A549 (cell line): Measurements from ENCODE around the gene ERN1. TPM values are rescaled to one million over a fixed set of nuclear protein-coding genes. Genes with fewer than 3 reads are reported as not detected.

Experiments used
- BHLHE40 ChIP-seq: IDR thresholded peaks from 2 replicates; pipeline ENCODE4 v1.6.1; 2012; ENCODE audit warnings: low read depth, low read length, inconsistent platforms
- CBX2 ChIP-seq: fragments of 200-600 bp; sonication (generic); IDR thresholded peaks from 2 replicates; pipeline ENCODE4 v1.6.1; 2016; ENCODE audit warnings: low read depth, mild to moderate bottlenecking, borderline replicate concordance
- EHF ChIP-seq: fragments of 250-450 bp; sonication (Bioruptor Pico); IDR thresholded peaks from 2 replicates; pipeline ENCODE4 v1.5.0; 2020; ENCODE audit warnings: mild to moderate bottlenecking
- ESRRA ChIP-seq: fragments of 150-350 bp; IDR thresholded peaks from 2 replicates; pipeline ENCODE4 v1.6.1; 2014; ENCODE audit warnings: mild to moderate bottlenecking, low read length, borderline replicate concordance
- GATA3 ChIP-seq: IDR thresholded peaks from 2 replicates; pipeline ENCODE4 v1.6.1; 2012; ENCODE audit warnings: borderline replicate concordance
- HDAC2 ChIP-seq: fragments of 200-600 bp; sonication (generic); IDR thresholded peaks from 2 replicates; pipeline ENCODE4 v1.6.1; 2016
- HOXB13 ChIP-seq: fragments of 250-450 bp; sonication (Bioruptor Pico); IDR thresholded peaks from 2 replicates; pipeline ENCODE4 v1.5.0; 2020; ENCODE audit warnings: low read depth, mild to moderate bottlenecking, moderate library complexity
- JUNB ChIP-seq: fragments of >200 bp; sonication (Bioruptor Twin); formaldehyde crosslinking; IDR thresholded peaks from 2 replicates; pipeline ENCODE4 v1.6.1; 2016
- KDM5A ChIP-seq: fragments of 200-600 bp; sonication (generic); IDR thresholded peaks from 2 replicates; pipeline ENCODE4 v1.6.1; 2016; ENCODE audit warnings: antibody characterized with exemption, mild to moderate bottlenecking
- MYC ChIP-seq: IDR thresholded peaks from 2 replicates; pipeline ENCODE4 v1.6.1; 2012; ENCODE audit warnings: mild to moderate bottlenecking, inconsistent platforms, low read length, improper control_type of control experiment, borderline replicate concordance
- NR3C1 ChIP-seq: fragments of >200 bp; sonication (Bioruptor Twin); formaldehyde crosslinking; IDR thresholded peaks from 3 replicates; pipeline ENCODE4 v1.6.1; 2017
- PHF8 ChIP-seq: fragments of 200-600 bp; sonication (generic); IDR thresholded peaks from 2 replicates; pipeline ENCODE4 v1.6.1; 2016; ENCODE audit warnings: low read depth, mild to moderate bottlenecking, antibody characterized with exemption, moderate library complexity, borderline replicate concordance
- RAD21 ChIP-seq, 2 experiments: fragments of >200 bp in 1 of 2; sonication (Bioruptor Twin) in 1 of 2; formaldehyde crosslinking in 1 of 2; IDR thresholded peaks in 1 of 2; conservative IDR thresholded peaks in 1 of 2; 2 replicates in 1 of 2; 3 replicates in 1 of 2; pipeline ENCODE4 v1.6.1; 2012 to 2018; ENCODE audit warnings: inconsistent platforms in 1 of 2
- RARB ChIP-seq: fragments of 250-450 bp; sonication (Bioruptor Pico); IDR thresholded peaks from 2 replicates; pipeline ENCODE4 v1.8.0; 2021; ENCODE audit warnings: mild to moderate bottlenecking, moderate library complexity
- SMC3 ChIP-seq: fragments of >200 bp; sonication (Bioruptor Twin); formaldehyde crosslinking; IDR thresholded peaks from 3 replicates; pipeline ENCODE4 v1.6.1; 2018; ENCODE audit warnings: inconsistent platforms
- TFCP2L1 ChIP-seq: fragments of 250-450 bp; sonication (Bioruptor Pico); IDR thresholded peaks from 2 replicates; pipeline ENCODE4 v1.5.0; 2021; ENCODE audit warnings: mild to moderate bottlenecking
- ZNF302 ChIP-seq: fragments of 250-450 bp; sonication (Bioruptor Pico); IDR thresholded peaks from 2 replicates; pipeline ENCODE4 v1.9.0; 2021; ENCODE audit warnings: inconsistent platforms, mild to moderate bottlenecking, moderate library complexity
- polyA plus RNA-seq, 4 experiments: library from polyadenylated mRNA; depleted of rRNA in 3 of 4; stranded (reverse); fragments of >200 nt; fragmentation: RNase III in 1 of 4; extraction: RNeasy Plus Mini Kit Qiagen cat#74134 plus additional on column Dnase treatment in 1 of 4; gene quantifications; 2 replicates in 3 of 4; 3 replicates in 1 of 4; pipeline ENCODE4 v1.2.3, GENCODE V29; 2011 to 2017
- TF ChIP-seq, protein P1 (sequence below): fragments of 200-600 bp; sonication (generic); IDR thresholded peaks from 2 replicates; pipeline ENCODE4 v1.6.1; 2016; ENCODE audit warnings: antibody characterized with exemption, mild to moderate bottlenecking, moderate library complexity
- TF ChIP-seq, protein P2 (sequence below): IDR thresholded peaks from 2 replicates; pipeline ENCODE4 v1.6.1; 2012
- TF ChIP-seq, protein P3 (sequence below): IDR thresholded peaks from 2 replicates; pipeline ENCODE4 v1.6.1; 2012
- TF ChIP-seq, protein P4 (sequence below): fragments of 450-650 bp; IDR thresholded peaks from 2 replicates; pipeline ENCODE4 v1.6.1; 2014; ENCODE audit warnings: antibody characterized with exemption
- TF ChIP-seq, protein P5 (sequence below): IDR thresholded peaks from 2 replicates; pipeline ENCODE4 v1.6.1; 2012; ENCODE audit warnings: low read depth, borderline replicate concordance
- TF ChIP-seq, protein P6 (sequence below): fragments of >200 bp; sonication (Bioruptor Twin); formaldehyde crosslinking; IDR thresholded peaks from 3 replicates; pipeline ENCODE4 v1.5.1; 2016
- TF ChIP-seq, protein P7 (sequence below): fragments of 150-350 bp; IDR thresholded peaks from 2 replicates; pipeline ENCODE4 v1.6.1; 2014; ENCODE audit warnings: low read depth, mild to moderate bottlenecking, low read length

The ERN1 gene
- polyA plus RNA-seq, 2 of the 4 experiments (the other 2 are of a cell fraction) = 4.1 to 19.8 TPM

DNA sequence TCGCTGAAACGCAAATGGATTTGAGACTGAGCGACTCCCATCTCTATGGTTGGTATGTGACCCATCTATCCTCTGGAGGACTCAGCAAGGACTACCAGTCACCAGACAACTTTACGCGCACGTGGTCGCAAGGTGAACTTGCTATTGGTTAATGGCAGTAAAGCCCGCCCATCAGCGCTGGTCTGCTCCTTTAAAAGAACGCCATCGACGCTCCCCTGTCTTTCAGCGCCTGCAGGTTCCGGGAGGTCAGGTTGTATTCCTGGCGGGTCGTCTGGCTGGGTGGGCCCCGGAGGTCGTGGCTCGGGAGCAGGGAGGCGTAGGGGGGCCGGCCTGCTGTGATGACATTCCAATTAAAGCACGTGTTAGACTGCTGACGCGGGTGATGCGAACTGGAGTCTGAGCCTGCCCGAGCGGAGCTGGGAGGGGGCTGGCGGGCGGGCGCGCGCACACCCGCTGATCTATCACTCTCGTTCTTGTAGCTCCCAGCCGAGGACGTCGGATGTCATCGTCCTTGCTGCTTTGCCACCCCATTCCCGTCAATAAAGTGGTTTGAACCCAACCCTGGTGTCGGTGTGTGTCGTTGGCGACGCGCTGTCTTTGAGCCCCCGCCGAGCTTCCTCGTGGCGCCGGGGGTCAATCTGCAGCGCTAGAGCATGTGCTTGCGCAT, 15.9 kb upstream of the ERN1 start (continued):
- TF ChIP-seq, protein P1, sequence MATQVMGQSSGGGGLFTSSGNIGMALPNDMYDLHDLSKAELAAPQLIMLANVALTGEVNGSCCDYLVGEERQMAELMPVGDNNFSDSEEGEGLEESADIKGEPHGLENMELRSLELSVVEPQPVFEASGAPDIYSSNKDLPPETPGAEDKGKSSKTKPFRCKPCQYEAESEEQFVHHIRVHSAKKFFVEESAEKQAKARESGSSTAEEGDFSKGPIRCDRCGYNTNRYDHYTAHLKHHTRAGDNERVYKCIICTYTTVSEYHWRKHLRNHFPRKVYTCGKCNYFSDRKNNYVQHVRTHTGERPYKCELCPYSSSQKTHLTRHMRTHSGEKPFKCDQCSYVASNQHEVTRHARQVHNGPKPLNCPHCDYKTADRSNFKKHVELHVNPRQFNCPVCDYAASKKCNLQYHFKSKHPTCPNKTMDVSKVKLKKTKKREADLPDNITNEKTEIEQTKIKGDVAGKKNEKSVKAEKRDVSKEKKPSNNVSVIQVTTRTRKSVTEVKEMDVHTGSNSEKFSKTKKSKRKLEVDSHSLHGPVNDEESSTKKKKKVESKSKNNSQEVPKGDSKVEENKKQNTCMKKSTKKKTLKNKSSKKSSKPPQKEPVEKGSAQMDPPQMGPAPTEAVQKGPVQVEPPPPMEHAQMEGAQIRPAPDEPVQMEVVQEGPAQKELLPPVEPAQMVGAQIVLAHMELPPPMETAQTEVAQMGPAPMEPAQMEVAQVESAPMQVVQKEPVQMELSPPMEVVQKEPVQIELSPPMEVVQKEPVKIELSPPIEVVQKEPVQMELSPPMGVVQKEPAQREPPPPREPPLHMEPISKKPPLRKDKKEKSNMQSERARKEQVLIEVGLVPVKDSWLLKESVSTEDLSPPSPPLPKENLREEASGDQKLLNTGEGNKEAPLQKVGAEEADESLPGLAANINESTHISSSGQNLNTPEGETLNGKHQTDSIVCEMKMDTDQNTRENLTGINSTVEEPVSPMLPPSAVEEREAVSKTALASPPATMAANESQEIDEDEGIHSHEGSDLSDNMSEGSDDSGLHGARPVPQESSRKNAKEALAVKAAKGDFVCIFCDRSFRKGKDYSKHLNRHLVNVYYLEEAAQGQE = peak; percentile 65; the same call in 1 of the 2 replicates
- TF ChIP-seq, protein P2, sequence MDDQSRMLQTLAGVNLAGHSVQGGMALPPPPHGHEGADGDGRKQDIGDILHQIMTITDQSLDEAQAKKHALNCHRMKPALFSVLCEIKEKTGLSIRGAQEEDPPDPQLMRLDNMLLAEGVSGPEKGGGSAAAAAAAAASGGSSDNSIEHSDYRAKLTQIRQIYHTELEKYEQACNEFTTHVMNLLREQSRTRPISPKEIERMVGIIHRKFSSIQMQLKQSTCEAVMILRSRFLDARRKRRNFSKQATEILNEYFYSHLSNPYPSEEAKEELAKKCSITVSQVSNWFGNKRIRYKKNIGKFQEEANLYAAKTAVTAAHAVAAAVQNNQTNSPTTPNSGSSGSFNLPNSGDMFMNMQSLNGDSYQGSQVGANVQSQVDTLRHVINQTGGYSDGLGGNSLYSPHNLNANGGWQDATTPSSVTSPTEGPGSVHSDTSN = peak; percentile 83
- TF ChIP-seq RAD21 (conservative IDR thresholded peaks at IDR 0.05 in 1 of 2, IDR thresholded peaks at IDR 0.05 in 1 of 2) (no peak), BHLHE40 (no peak), ESRRA (no peak), SMC3 (no peak; the same call in 2 of the 3 replicates), ZNF302 (no peak), HDAC2 (no peak), GATA3 (peak; percentile 27; the same call in 1 of the 2 replicates), JUNB (no peak), KDM5A (no peak), MYC (peak; percentile 91), CBX2 (peak; percentile 53; the same call in 1 of the 2 replicates), PHF8 (peak; percentile 99), RARB (CRISPR knock-in tag) (peak; percentile 85; the same call in 1 of the 2 replicates), TFCP2L1 (CRISPR knock-in tag) (peak; percentile 89), EHF (CRISPR knock-in tag) (no peak; the same call in 1 of the 2 replicates), NR3C1 (no peak), HOXB13 (CRISPR knock-in tag) (no peak)
- TF ChIP-seq, protein P3, sequence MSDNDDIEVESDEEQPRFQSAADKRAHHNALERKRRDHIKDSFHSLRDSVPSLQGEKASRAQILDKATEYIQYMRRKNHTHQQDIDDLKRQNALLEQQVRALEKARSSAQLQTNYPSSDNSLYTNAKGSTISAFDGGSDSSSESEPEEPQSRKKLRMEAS = peak; percentile 98
- TF ChIP-seq, protein P4, sequence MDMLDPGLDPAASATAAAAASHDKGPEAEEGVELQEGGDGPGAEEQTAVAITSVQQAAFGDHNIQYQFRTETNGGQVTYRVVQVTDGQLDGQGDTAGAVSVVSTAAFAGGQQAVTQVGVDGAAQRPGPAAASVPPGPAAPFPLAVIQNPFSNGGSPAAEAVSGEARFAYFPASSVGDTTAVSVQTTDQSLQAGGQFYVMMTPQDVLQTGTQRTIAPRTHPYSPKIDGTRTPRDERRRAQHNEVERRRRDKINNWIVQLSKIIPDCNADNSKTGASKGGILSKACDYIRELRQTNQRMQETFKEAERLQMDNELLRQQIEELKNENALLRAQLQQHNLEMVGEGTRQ = peak; percentile 99
- TF ChIP-seq, protein P5, sequence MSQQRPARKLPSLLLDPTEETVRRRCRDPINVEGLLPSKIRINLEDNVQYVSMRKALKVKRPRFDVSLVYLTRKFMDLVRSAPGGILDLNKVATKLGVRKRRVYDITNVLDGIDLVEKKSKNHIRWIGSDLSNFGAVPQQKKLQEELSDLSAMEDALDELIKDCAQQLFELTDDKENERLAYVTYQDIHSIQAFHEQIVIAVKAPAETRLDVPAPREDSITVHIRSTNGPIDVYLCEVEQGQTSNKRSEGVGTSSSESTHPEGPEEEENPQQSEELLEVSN = peak; percentile 78
- TF ChIP-seq, protein P6, sequence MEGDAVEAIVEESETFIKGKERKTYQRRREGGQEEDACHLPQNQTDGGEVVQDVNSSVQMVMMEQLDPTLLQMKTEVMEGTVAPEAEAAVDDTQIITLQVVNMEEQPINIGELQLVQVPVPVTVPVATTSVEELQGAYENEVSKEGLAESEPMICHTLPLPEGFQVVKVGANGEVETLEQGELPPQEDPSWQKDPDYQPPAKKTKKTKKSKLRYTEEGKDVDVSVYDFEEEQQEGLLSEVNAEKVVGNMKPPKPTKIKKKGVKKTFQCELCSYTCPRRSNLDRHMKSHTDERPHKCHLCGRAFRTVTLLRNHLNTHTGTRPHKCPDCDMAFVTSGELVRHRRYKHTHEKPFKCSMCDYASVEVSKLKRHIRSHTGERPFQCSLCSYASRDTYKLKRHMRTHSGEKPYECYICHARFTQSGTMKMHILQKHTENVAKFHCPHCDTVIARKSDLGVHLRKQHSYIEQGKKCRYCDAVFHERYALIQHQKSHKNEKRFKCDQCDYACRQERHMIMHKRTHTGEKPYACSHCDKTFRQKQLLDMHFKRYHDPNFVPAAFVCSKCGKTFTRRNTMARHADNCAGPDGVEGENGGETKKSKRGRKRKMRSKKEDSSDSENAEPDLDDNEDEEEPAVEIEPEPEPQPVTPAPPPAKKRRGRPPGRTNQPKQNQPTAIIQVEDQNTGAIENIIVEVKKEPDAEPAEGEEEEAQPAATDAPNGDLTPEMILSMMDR = no peak
- TF ChIP-seq, protein P7, sequence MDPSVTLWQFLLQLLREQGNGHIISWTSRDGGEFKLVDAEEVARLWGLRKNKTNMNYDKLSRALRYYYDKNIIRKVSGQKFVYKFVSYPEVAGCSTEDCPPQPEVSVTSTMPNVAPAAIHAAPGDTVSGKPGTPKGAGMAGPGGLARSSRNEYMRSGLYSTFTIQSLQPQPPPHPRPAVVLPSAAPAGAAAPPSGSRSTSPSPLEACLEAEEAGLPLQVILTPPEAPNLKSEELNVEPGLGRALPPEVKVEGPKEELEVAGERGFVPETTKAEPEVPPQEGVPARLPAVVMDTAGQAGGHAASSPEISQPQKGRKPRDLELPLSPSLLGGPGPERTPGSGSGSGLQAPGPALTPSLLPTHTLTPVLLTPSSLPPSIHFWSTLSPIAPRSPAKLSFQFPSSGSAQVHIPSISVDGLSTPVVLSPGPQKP = no peak
- TF ChIP-seq, all 56 proteins: peak for 19
